Measurements from ENCODE around the gene MASP1.

MASP1 gene

DNA sequence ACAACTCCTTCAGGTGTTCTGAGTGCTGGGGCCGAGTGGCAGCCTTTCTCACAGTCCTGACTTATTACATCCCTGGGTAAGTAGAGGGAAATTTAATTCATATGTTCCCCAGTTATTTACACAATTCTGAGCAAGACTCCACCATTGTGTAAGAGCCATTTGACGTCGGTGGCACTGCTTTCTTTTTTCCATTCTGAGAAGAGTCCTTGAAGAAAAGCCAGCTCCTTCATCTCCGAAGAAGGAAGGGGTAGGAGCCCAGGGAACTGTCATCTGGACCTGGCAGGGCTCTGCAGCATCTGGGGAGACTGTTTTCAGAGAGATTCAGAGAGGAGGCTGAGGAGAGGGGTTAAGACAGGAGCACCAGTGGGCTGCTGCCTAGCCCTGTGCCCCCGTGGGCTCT lies 22.6 kb upstream of the MASP1 start:
- TF ChIP-seq, protein P1, sequence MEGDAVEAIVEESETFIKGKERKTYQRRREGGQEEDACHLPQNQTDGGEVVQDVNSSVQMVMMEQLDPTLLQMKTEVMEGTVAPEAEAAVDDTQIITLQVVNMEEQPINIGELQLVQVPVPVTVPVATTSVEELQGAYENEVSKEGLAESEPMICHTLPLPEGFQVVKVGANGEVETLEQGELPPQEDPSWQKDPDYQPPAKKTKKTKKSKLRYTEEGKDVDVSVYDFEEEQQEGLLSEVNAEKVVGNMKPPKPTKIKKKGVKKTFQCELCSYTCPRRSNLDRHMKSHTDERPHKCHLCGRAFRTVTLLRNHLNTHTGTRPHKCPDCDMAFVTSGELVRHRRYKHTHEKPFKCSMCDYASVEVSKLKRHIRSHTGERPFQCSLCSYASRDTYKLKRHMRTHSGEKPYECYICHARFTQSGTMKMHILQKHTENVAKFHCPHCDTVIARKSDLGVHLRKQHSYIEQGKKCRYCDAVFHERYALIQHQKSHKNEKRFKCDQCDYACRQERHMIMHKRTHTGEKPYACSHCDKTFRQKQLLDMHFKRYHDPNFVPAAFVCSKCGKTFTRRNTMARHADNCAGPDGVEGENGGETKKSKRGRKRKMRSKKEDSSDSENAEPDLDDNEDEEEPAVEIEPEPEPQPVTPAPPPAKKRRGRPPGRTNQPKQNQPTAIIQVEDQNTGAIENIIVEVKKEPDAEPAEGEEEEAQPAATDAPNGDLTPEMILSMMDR (IDR thresholded peaks at IDR 0.05; ENCODE audit: insufficient read depth, missing control alignments) = no peak
- FAIRE-seq = no peak
- no peak for DNase-seq (ENCODE audit: insufficient read length, low spot score)

DNA sequence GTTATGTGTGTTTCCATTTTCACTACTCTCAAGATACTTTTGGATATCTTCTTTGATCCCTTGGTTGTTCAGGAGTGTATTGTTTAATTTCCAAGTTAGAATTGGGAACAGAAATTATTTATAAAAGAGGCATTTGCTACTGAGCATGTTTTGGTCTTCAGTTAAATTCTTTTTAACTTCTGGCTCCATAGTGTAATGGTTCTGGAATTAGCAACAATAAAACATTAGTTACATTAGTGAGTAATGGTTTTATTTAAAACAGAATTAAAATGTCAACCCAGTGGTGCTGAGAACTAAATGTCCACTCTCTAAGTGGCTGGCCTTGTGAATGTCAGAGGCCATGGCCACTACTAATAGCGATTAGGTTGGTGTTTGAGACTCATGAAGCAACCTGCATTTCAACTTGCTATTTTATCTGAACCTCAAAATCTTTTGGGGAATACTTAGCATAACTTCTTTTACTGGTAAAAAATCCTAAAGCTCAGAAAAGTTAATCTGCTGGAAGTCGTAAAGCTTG lies 19.5 kb upstream of the MASP1 start:
- TF ChIP-seq, protein P1 (IDR thresholded peaks at IDR 0.05; ENCODE audit: insufficient read depth, missing control alignments) = no peak
- DNase-seq (ENCODE audit: insufficient read length, low spot score) (no peak), FAIRE-seq (no peak)

DNA sequence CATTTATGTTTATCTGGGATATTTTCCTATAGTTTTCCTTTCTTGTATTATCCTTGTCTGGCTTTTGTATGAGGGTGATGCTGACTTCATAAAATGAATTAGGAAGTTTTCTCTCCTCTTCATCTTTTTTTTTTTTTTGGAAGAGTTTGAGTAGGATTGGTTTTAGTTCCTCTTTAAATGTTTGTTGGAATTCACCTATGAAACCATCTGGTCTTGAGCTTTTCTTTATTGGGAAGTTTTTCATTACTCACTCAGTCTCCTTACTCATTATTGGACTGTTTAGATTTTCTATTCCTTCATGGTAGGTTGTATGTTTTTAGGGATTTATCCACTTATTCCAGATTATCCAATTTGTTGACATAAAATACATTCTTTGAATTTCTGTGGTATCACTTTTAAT lies 18.7 kb upstream of the MASP1 start:
- FAIRE-seq (no peak), DNase-seq (ENCODE audit: insufficient read length, low spot score) (no peak)
- TF ChIP-seq, protein P1 (IDR thresholded peaks at IDR 0.05; ENCODE audit: insufficient read depth, missing control alignments) = no peak

DNA sequence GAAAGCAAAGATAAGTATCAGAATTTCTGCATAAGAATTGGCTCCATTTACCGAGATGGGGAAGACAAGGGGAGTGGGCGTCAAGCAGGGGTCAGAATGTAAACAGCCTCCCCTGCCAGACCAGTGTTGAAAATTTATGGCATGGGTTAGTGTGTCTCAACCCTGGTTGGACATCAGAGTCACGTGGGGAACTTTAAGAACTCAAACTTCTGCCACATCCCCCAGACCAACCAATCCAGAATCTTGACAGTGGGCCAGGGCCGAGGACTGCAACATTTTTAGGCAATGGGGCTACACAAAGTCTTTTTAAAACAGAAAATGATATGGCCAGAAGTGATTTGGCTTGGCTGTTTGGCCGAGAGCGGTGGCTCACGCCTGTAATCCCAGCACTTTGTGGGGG lies 14.3 kb upstream of the MASP1 start:
- FAIRE-seq = no peak
- DNase-seq (ENCODE audit: insufficient read length, low spot score) = no peak
- TF ChIP-seq, protein P1 (IDR thresholded peaks at IDR 0.05; ENCODE audit: insufficient read depth, missing control alignments) = no peak

DNA sequence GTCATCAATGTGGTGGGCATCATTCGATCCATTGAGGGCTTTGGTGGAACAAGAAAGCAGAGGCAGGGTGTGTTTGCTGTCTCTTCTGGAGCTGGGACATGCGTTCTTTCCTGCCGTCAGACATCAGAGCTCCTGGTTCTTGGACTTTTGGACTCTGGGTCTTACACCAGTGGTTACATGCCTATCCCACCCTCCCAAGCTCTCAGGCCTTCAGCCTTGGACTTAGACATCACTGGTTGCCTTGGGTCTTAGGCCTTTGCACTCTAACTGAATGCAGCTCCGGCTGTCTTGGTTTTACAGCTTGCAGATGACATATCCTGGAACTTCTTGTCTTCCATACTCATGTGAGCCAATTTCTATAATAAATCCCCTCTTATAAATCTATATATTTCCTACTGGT lies 8.1 kb upstream of the MASP1 start:
- DNase-seq (ENCODE audit: insufficient read length, low spot score) = no peak
- FAIRE-seq = no peak
- TF ChIP-seq, protein P1 (IDR thresholded peaks at IDR 0.05; ENCODE audit: insufficient read depth, missing control alignments) = no peak

DNA sequence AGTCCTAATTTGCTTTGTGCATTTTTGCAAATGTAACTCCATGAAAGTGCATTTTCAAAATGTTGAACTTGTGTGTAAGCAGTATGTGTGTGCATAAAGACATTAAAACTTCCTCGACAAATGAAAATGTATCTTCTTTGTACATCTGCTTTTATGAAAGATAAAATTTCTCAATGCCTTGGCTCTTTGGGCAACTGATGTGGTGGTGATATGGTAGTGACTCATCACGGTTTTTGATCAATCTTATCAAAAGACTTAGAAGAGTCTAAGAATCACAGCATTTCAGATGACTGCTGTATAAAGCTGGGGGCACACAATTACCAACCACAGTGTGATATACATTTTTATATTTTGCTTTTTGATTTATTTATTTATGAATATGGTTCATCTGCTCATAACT lies 5.4 kb upstream of the MASP1 start:
- FAIRE-seq (no peak), DNase-seq (ENCODE audit: insufficient read length, low spot score) (no peak)
- TF ChIP-seq, protein P1 (IDR thresholded peaks at IDR 0.05; ENCODE audit: insufficient read depth, missing control alignments) = no peak

DNA sequence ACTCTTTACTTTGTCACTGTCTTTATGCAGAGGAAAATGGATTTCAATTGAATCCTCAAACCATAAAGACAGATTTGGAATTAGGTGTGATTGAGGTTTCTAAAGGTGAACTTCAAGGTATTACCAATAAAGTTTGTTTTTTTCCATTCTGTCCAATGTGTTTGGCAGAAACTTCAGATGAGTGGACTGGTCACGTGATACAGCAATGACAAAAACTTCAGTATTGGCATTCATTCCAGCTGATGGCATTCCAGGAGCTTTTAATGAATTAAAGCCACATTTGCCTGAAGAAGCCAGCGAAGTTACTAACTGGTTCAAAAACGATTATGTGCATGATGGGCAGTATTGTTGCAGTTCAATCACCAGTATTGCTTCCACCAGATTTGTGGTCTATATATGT lies 4.5 kb upstream of the MASP1 start:
- TF ChIP-seq, protein P1 (IDR thresholded peaks at IDR 0.05; ENCODE audit: insufficient read depth, missing control alignments) = no peak
- DNase-seq (ENCODE audit: insufficient read length, low spot score) (no peak), FAIRE-seq (no peak)

All from D721Med (cell line).